ENCODE data around the gene INSYN2A. TPM values are rescaled to one million over a fixed set of nuclear protein-coding genes. Genes with fewer than 3 reads are reported as not detected.

INSYN2A gene
- total and polyA plus RNA-seq, 9 of the 15 experiments (the other 6 are each of a cell fraction or from before 2014, with no cell fraction given): not detected

GRCh38 chr10:127196282-127197153, at the start of gene INSYN2A (continued):
- no peak for TF ChIP-seq HNRNPK (IDR thresholded peaks at IDR 0.05; ENCODE audit: low read depth, low read length, poor library complexity, severe bottlenecking)
- TF ChIP-seq, protein P1, sequence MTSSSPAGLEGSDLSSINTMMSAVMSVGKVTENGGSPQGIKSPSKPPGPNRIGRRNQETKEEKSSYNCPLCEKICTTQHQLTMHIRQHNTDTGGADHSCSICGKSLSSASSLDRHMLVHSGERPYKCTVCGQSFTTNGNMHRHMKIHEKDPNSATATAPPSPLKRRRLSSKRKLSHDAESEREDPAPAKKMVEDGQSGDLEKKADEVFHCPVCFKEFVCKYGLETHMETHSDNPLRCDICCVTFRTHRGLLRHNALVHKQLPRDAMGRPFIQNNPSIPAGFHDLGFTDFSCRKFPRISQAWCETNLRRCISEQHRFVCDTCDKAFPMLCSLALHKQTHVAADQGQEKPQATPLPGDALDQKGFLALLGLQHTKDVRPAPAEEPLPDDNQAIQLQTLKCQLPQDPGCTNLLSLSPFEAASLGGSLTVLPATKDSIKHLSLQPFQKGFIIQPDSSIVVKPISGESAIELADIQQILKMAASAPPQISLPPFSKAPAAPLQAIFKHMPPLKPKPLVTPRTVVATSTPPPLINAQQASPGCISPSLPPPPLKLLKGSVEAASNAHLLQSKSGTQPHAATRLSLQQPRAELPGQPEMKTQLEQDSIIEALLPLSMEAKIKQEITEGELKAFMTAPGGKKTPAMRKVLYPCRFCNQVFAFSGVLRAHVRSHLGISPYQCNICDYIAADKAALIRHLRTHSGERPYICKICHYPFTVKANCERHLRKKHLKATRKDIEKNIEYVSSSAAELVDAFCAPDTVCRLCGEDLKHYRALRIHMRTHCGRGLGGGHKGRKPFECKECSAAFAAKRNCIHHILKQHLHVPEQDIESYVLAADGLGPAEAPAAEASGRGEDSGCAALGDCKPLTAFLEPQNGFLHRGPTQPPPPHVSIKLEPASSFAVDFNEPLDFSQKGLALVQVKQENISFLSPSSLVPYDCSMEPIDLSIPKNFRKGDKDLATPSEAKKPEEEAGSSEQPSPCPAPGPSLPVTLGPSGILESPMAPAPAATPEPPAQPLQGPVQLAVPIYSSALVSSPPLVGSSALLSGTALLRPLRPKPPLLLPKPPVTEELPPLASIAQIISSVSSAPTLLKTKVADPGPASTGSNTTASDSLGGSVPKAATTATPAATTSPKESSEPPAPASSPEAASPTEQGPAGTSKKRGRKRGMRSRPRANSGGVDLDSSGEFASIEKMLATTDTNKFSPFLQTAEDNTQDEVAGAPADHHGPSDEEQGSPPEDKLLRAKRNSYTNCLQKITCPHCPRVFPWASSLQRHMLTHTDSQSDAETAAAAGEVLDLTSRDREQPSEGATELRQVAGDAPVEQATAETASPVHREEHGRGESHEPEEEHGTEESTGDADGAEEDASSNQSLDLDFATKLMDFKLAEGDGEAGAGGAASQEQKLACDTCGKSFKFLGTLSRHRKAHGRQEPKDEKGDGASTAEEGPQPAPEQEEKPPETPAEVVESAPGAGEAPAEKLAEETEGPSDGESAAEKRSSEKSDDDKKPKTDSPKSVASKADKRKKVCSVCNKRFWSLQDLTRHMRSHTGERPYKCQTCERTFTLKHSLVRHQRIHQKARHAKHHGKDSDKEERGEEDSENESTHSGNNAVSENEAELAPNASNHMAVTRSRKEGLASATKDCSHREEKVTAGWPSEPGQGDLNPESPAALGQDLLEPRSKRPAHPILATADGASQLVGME (CRISPR knock-in tag; IDR thresholded peaks at IDR 0.05): no peak
- TF ChIP-seq RBM25 (IDR thresholded peaks at IDR 0.05; ENCODE audit: low read depth, low read length, severe bottlenecking): no peak
- TF ChIP-seq CREBBP (IDR thresholded peaks at IDR 0.05; ENCODE audit: low read depth, low read length): no peak
- TF ChIP-seq ZNF583 (CRISPR knock-in tag; IDR thresholded peaks at IDR 0.05): no peak
